Measurements from ENCODE around the gene ARHGEF38.

- TF ChIP-seq, protein P1, sequence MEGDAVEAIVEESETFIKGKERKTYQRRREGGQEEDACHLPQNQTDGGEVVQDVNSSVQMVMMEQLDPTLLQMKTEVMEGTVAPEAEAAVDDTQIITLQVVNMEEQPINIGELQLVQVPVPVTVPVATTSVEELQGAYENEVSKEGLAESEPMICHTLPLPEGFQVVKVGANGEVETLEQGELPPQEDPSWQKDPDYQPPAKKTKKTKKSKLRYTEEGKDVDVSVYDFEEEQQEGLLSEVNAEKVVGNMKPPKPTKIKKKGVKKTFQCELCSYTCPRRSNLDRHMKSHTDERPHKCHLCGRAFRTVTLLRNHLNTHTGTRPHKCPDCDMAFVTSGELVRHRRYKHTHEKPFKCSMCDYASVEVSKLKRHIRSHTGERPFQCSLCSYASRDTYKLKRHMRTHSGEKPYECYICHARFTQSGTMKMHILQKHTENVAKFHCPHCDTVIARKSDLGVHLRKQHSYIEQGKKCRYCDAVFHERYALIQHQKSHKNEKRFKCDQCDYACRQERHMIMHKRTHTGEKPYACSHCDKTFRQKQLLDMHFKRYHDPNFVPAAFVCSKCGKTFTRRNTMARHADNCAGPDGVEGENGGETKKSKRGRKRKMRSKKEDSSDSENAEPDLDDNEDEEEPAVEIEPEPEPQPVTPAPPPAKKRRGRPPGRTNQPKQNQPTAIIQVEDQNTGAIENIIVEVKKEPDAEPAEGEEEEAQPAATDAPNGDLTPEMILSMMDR (conservative IDR thresholded peaks at IDR 0.05) = no peak
- no peak for TF ChIP-seq ZFX (IDR thresholded peaks at IDR 0.05)
Observed at GRCh38 chr4:105677709-105678108, 125.3 kb downstream of the ARHGEF38 start.

All from C4-2B (cell line).